ENCODE measurements around the gene TSPAN5.

The TSPAN5 gene

GRCh38 chr4:98514741-98515469 lies 143.5 kb downstream of the TSPAN5 start:
- DNase-seq = no peak

DNA sequence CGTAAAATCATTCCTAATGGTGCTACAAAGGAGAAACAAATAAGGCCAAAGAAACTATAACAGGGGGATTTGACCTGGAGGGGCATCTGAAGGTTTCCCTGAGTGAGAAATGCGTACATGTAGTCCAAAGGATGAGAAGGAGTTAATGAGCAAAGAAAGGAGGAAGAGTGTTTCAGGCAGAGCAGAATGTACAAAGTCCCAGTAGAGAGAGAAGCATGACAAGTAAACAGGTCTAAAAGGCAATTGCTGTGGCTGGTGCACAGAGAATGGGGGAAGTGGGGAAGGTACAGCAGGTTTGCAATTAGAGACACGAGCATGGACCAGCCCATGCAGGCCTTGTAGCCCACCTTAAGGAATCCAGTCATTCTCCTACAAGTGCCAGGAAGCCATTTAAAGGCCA lies 145.5 kb downstream of the TSPAN5 start:
- no peak for DNase-seq

DNA sequence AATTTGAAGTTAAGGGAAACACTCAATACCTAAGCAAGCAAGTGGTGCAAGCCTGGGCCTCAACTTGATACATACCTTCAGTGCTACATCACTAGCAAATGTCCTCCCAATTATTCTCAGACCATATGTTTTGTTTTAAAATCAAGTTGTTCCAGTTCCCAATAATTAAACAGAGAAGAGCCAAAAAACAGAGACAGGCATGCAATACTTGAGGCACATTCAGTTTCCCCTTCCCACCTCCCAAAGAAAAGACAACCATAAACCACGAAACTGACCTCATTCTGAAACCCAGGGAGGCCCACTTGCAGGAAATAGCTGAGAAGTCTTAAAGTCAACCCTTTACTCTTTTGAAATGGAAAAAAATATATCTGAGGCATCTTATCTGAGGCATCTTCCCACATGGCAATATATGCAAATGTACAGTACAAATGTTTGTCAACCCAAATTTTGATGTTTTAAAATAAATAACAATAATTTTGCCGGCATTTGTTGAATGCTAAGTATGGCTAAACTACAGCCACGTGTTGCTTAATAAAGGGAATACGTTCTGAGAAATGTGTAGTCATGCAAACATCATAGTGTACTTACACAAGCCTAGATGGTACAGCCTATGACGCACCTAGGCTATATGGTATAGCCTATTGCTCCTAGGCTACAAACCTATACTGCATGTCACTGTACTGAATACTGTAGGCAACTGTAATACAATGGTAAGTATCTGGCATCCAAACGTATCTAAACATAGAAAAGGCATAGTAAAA lies 147.5 kb downstream of the TSPAN5 start:
- DNase-seq = no peak

- DNase-seq = no peak
Observed at GRCh38 chr4:98510340-98510739, 148.1 kb downstream of the TSPAN5 start.

GRCh38 chr4:98509721-98510120 lies 148.7 kb downstream of the TSPAN5 start:
- DNase-seq = no peak

- DNase-seq = no peak
Observed at GRCh38 chr4:98508829-98509598, 149.4 kb downstream of the TSPAN5 start.

DNA sequence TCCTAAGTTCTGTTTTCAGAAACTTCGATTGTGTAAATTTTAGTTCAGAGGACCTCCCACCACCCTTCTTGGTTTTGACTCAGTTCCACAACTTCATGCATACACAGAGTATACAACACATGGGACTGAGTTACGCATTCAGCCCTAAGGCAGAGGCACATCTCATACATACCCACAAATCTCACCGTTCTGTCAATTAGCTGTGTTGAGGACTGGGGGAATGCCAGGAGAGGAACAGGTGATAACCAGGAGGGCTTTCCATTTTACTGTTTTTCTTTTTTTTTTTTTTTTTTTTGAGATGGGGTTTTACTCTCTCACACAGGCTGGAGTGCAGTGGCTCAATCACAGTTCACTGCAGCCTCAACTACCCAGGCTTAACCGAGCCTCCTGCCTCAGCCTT lies 150.2 kb downstream of the TSPAN5 start:
- DNase-seq = no peak

- no peak for DNase-seq
Observed at GRCh38 chr4:98507299-98507698, 151.1 kb downstream of the TSPAN5 start.

DNA sequence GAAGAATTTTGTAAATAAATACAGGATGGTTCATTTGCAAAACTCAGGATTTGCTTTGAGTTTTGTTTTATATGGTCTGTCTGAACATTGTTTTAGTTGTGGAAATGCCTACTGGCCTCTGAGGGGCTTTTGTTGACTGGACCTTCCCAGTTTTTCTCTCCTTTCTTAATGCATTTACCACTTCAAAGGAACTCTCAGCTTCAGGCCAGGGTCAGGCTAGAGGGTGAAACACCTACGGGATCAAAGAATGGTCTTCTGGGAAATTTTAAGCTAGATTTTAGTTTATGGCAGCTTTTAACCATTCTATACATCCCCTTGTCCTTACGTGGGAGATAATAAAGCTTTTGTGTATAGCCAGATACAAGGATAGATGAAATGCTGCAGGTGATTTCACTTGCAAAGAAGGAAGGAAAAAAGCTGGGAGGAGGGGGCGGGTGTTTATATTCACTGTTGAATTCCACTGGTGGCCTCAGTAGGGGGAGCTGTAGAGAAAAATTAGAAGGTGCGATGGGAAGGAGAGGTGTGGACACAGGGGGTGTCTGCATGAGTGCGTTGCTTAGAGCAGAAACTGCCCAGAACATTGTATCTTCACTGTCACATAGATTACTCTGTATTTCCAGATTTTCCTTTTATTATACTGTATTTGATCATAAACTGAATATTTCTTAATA lies 151.8 kb downstream of the TSPAN5 start:
- DNase-seq = no peak

GRCh38 chr4:98505992-98506391 lies 152.4 kb downstream of the TSPAN5 start:
- DNase-seq = no peak

DNA sequence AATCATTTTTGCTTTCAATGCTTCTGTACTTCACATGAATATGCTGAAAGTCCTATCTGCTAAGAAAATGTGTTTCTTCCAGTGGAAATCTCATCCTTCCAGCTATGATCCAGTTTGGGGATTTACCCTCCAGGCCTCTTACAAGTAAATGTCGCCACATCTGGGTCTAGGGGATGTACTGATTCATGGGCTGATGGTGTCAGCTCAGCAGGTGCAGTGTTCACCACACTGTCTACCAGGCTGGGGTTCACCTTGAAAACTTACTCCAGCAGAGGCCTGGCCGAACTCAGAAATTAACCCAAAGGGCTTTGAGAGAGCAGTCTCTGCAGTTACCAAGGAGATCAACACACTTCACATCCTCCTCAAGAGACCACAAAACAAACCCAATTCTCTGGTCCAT lies 154.3 kb downstream of the TSPAN5 start:
- no peak for DNase-seq

GRCh38 chr4:98503676-98504075 lies 154.7 kb downstream of the TSPAN5 start:
- DNase-seq = no peak

DNA sequence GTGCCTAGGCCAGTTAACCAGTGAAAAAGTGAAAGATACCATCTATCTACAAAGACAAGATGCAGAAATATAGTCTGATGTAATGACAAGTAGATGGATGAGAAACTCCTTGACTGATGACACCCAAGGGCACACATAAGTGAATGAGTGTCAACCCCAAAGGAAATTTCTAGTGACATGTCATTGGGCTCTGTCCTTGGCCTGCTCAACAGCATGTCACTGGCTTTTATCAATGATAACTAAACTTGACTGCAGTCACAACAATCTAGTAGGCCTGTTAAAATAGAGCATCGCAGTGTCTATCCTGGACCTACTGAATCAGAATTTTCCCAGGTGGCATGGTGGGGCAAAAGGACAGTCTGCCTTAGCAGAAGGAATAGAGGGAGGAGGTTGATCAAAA lies 155.8 kb downstream of the TSPAN5 start:
- no peak for DNase-seq

DNA sequence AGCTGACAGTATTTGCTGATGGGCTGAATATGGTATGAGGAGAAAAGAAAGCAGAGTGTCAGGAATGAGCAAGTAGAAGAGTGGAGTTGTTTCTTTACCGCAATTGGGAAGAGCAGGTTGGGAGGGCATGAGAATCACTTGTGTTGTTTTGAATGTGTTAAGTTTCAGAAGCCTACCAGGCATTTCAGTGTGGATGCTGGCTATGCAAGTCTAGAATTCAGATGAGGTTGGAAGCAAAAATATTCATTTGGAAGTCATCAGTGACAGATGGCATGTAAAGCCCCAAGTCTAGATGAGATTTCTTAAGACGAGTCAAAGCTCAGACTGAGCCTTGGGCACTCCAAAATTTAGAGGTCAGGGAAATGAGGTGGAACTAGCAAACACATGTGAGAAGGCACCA lies 156.4 kb downstream of the TSPAN5 start:
- no peak for DNase-seq

DNA sequence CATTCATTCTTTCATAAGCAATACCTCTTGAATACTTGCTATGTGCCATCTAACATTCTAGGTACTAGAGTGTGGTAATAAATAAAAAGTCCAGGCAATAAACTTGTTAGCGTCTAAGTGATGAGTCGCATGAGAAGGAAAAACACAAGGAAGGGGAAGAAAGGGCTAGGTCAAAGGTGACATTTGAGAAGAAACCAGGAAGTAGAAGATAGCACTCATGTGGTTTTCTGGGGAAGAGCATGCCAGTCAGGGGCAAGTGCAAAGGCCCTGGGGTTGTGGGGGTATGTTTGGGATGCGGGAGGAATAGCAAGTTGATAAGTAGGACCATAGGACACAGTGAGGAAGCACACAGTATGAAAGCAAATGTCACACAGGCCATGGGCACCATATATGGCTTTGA lies 157.0 kb downstream of the TSPAN5 start:
- DNase-seq = no peak

GRCh38 chr4:98498774-98499173 lies 159.6 kb downstream of the TSPAN5 start:
- DNase-seq = no peak

GRCh38 chr4:98496152-98496845 lies 162.1 kb downstream of the TSPAN5 start:
- no peak for DNase-seq

DNA sequence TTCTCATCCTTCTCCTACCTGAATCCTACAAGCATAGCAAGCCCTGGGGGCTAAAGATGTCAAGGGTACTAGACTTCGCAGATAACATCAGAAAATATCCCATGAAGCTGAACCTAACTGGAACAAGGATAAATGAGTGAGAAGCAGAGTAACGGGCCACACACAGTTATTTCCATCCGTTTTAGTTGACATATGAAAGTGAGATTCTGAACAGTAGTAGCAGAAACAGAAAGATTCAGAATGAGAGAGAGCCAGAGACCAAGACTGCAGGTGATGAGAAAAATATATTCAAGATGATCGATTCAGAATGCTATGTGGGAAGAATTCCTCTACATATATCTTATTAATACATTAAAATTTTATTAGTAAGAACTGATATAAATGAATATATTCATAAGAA lies 165.1 kb downstream of the TSPAN5 start:
- no peak for DNase-seq

DNA sequence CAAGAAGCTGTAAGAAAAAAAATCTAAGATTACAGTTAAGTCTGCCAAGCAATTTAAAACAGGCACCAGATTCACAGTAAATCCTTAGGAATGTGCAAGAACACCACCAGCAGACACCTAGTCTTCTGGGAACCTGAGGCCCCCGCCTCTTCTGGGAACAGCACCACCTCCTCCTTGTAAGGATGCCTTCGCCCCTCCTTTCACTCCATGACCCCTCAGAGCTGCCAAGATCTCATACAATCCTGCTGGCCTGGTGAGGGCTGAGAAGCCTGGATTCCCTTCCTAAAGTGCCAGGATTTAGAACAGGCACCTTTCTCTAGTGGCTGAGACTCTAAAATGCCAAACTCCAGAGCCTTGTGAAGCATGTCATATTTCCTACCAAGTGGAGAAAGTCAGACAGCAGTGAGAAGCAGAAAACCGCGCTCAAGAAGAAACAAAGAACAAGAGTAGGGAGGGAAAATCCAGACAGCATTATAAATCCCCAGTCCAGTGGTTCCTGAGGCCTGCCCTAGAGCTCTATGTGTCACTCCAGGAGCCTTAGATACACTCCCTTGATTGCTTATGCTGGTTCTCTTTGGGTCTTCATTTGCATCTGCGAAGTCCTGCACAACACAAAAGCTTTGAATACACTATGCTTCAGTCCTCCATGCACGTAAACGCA lies 166.4 kb downstream of the TSPAN5 start:
- no peak for DNase-seq

GRCh38 chr4:98490251-98490650 lies 168.2 kb downstream of the TSPAN5 start:
- no peak for DNase-seq

- no peak for DNase-seq
Observed at GRCh38 chr4:98485816-98486345, 172.5 kb downstream of the TSPAN5 start.

DNA sequence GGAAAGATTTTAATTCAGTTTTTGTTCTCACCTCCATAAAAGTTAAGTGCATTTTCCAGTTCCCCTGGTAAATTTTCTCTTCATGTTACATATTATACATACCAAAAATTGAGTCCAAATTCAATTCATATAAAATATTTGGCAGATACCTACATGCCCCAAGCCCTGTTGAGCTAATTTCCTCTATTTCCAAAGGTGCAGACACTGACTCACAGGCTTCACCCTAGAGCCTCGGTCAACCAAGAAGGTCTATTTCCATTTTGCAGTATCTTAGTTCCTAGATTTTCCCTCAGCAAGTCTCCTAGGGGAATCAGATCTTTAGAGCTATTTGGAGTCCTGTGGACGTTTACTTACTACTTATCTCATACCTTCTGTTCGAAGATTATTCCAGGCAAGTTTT lies 174.4 kb downstream of the TSPAN5 start:
- DNase-seq = no peak

All from SHP77 (cell line).